Measurements from ENCODE around the gene DOCK1.

The DOCK1 gene

GRCh38 chr10:127485153-127485857 is 580.1 kb downstream of the DOCK1 start:
- no CpG with 5 or more reads among the region's 16 CpGs for WGBS (ENCODE audit: extremely low coverage, insufficient coverage, low lambda C conversion rate)
- no peak overlapping the region for H3K23ac ChIP-seq (ENCODE audit: low read length)
- peak; percentile 65 for DNase-seq

GRCh38 chr10:127486355-127486754 is 581.1 kb downstream of the DOCK1 start:
- Histone ChIP-seq H3K79me2 (ENCODE audit: control insufficient read depth, insufficient read depth, low read length) (no peaks in the 10 kb centered on the region), H3K27me3 (ENCODE audit: insufficient read depth, low read length, poor library complexity) (no peaks in the 10 kb centered on the region), H2BK15ac (replicated peaks; ENCODE audit: low read depth) (no peak overlapping the region), H3K27ac (ENCODE audit: low read depth, low read length) (no peak overlapping the region), H3K18ac (ENCODE audit: low read length) (no peak overlapping the region), H3K9ac (ENCODE audit: low read length) (no peak overlapping the region), H2BK120ac (ENCODE audit: low read depth, low read length) (no peak overlapping the region), H3K36me3 (ENCODE audit: control insufficient read depth, insufficient read depth, low read length) (no peaks in the 10 kb centered on the region), H3K4ac (ENCODE audit: low read depth, low read length) (no peak overlapping the region), H2AK5ac (ENCODE audit: low read length) (no peak overlapping the region), H3K4me1 (ENCODE audit: control insufficient read depth, low read depth, low read length) (no peaks in the 10 kb centered on the region), H3K56ac (ENCODE audit: low read length) (no peak overlapping the region), H4K5ac (ENCODE audit: low read length) (no peak overlapping the region), H3K4me3 (ENCODE audit: low read length) (no peak overlapping the region), H3K23ac (ENCODE audit: low read length) (no peak overlapping the region), H2BK5ac (ENCODE audit: low read length) (no peak overlapping the region), H3K4me2 (ENCODE audit: low read length) (no peak overlapping the region), H3K79me1 (ENCODE audit: low read length) (no peaks in the 10 kb centered on the region), H4K8ac (ENCODE audit: low read depth, low read length) (no peak overlapping the region)
- no CpG with 5 or more reads among the region's 6 CpGs for WGBS (ENCODE audit: extremely low coverage, insufficient coverage, low lambda C conversion rate)
- DNase-seq, result no peak

More at GRCh38 chr10:127485153-127485857, 580.1 kb downstream of the DOCK1 start:
- Histone ChIP-seq H3K56ac (ENCODE audit: low read length) (no peak overlapping the region), H3K27me3 (ENCODE audit: insufficient read depth, low read length, poor library complexity) (no peaks in the 10 kb centered on the region), H4K8ac (ENCODE audit: low read depth, low read length) (no peak overlapping the region), H2AK5ac (ENCODE audit: low read length) (no peak overlapping the region), H4K5ac (ENCODE audit: low read length) (no peak overlapping the region), H3K36me3 (ENCODE audit: control insufficient read depth, insufficient read depth, low read length) (no peaks in the 10 kb centered on the region), H3K79me2 (ENCODE audit: control insufficient read depth, insufficient read depth, low read length) (no peaks in the 10 kb centered on the region), H3K9ac (ENCODE audit: low read length) (no peak overlapping the region), H3K79me1 (ENCODE audit: low read length) (no peaks in the 10 kb centered on the region), H3K4me1 (ENCODE audit: control insufficient read depth, low read depth, low read length) (no peaks in the 10 kb centered on the region), H2BK5ac (ENCODE audit: low read length) (no peak overlapping the region), H3K4me2 (ENCODE audit: low read length) (no peak overlapping the region), H3K4ac (ENCODE audit: low read depth, low read length) (no peak overlapping the region), H3K4me3 (ENCODE audit: low read length) (no peak overlapping the region), H2BK120ac (ENCODE audit: low read depth, low read length) (no peak overlapping the region), H3K18ac (ENCODE audit: low read length) (no peak overlapping the region), H3K27ac (ENCODE audit: low read depth, low read length) (no peak overlapping the region), H2BK15ac (replicated peaks; ENCODE audit: low read depth) (no peak overlapping the region)

- WGBS (ENCODE audit: extremely low coverage, insufficient coverage, low lambda C conversion rate), result no CpG with 5 or more reads among the region's 8 CpGs
- Histone ChIP-seq H4K8ac (ENCODE audit: low read depth, low read length) (no peak overlapping the region), H3K56ac (ENCODE audit: low read length) (no peak overlapping the region), H2AK5ac (ENCODE audit: low read length) (no peak overlapping the region), H4K5ac (ENCODE audit: low read length) (no peak overlapping the region), H3K18ac (ENCODE audit: low read length) (no peak overlapping the region), H3K4me1 (ENCODE audit: control insufficient read depth, low read depth, low read length) (no peaks in the 10 kb centered on the region), H3K79me1 (ENCODE audit: low read length) (no peaks in the 10 kb centered on the region), H2BK15ac (replicated peaks; ENCODE audit: low read depth) (no peak overlapping the region), H3K27me3 (ENCODE audit: insufficient read depth, low read length, poor library complexity) (no peaks in the 10 kb centered on the region), H3K4ac (ENCODE audit: low read depth, low read length) (no peak overlapping the region), H2BK120ac (ENCODE audit: low read depth, low read length) (no peak overlapping the region), H3K4me2 (ENCODE audit: low read length) (no peak overlapping the region), H3K9ac (ENCODE audit: low read length) (no peak overlapping the region), H3K4me3 (ENCODE audit: low read length) (no peak overlapping the region), H3K36me3 (ENCODE audit: control insufficient read depth, insufficient read depth, low read length) (no peaks in the 10 kb centered on the region), H3K27ac (ENCODE audit: low read depth, low read length) (no peak overlapping the region), H3K23ac (ENCODE audit: low read length) (no peak overlapping the region), H2BK5ac (ENCODE audit: low read length) (no peak overlapping the region), H3K79me2 (ENCODE audit: control insufficient read depth, insufficient read depth, low read length) (no peaks in the 10 kb centered on the region)
- DNase-seq, result peak; percentile 49
Measured at GRCh38 chr10:127492607-127493250, 587.5 kb downstream of the DOCK1 start.

- H4K5ac ChIP-seq (ENCODE audit: low read length), result no peak overlapping the region
- no peak overlapping the region for H3K4me2 ChIP-seq (ENCODE audit: low read length)
- no peaks in the 10 kb centered on the region for H3K79me1 ChIP-seq (ENCODE audit: low read length)
- no peak overlapping the region for H3K4ac ChIP-seq (ENCODE audit: low read depth, low read length)
- H3K18ac ChIP-seq (ENCODE audit: low read length), result no peak overlapping the region
- H4K8ac ChIP-seq (ENCODE audit: low read depth, low read length), result no peak overlapping the region
- H3K9ac ChIP-seq (ENCODE audit: low read length), result no peak overlapping the region
- no peak overlapping the region for H3K27ac ChIP-seq (ENCODE audit: low read depth, low read length)
- no peak for DNase-seq
- H2BK5ac ChIP-seq (ENCODE audit: low read length), result no peak overlapping the region
- no peaks in the 10 kb centered on the region for H3K4me1 ChIP-seq (ENCODE audit: control insufficient read depth, low read depth, low read length)
- no peak overlapping the region for H3K4me3 ChIP-seq (ENCODE audit: low read length)
- no CpG with 5 or more reads among the region's 13 CpGs for WGBS (ENCODE audit: extremely low coverage, insufficient coverage, low lambda C conversion rate)
- no peak overlapping the region for H3K23ac ChIP-seq (ENCODE audit: low read length)
- H2AK5ac ChIP-seq (ENCODE audit: low read length), result no peak overlapping the region
- no peaks in the 10 kb centered on the region for H3K79me2 ChIP-seq (ENCODE audit: control insufficient read depth, insufficient read depth, low read length)
- H3K36me3 ChIP-seq (ENCODE audit: control insufficient read depth, insufficient read depth, low read length), result no peaks in the 10 kb centered on the region
- no peak overlapping the region for H2BK120ac ChIP-seq (ENCODE audit: low read depth, low read length)
- no peak overlapping the region for H3K56ac ChIP-seq (ENCODE audit: low read length)
- H2BK15ac ChIP-seq (replicated peaks; ENCODE audit: low read depth), result no peak overlapping the region
- H3K27me3 ChIP-seq (ENCODE audit: insufficient read depth, low read length, poor library complexity), result no peaks in the 10 kb centered on the region
Measured at GRCh38 chr10:127496035-127496434, 590.8 kb downstream of the DOCK1 start.

GRCh38 chr10:127497685-127498084 is 592.5 kb downstream of the DOCK1 start:
- no peak overlapping the region for H4K8ac ChIP-seq (ENCODE audit: low read depth, low read length)
- H3K56ac ChIP-seq (ENCODE audit: low read length), result no peak overlapping the region
- H3K79me2 ChIP-seq (ENCODE audit: control insufficient read depth, insufficient read depth, low read length), result no peaks in the 10 kb centered on the region
- no CpG with 5 or more reads among the region's 10 CpGs for WGBS (ENCODE audit: extremely low coverage, insufficient coverage, low lambda C conversion rate)
- no peak overlapping the region for H4K5ac ChIP-seq (ENCODE audit: low read length)
- no peak overlapping the region for H3K9ac ChIP-seq (ENCODE audit: low read length)
- no peaks in the 10 kb centered on the region for H3K79me1 ChIP-seq (ENCODE audit: low read length)
- H3K4me2 ChIP-seq (ENCODE audit: low read length), result no peak overlapping the region
- H3K27me3 ChIP-seq (ENCODE audit: insufficient read depth, low read length, poor library complexity), result no peaks in the 10 kb centered on the region
- H3K27ac ChIP-seq (ENCODE audit: low read depth, low read length), result no peak overlapping the region
- H2BK120ac ChIP-seq (ENCODE audit: low read depth, low read length), result no peak overlapping the region
- no peak overlapping the region for H2AK5ac ChIP-seq (ENCODE audit: low read length)
- no peak overlapping the region for H2BK15ac ChIP-seq (replicated peaks; ENCODE audit: low read depth)
- no peaks in the 10 kb centered on the region for H3K4me1 ChIP-seq (ENCODE audit: control insufficient read depth, low read depth, low read length)
- H3K23ac ChIP-seq (ENCODE audit: low read length), result no peak overlapping the region
- DNase-seq, result no peak
- H3K4ac ChIP-seq (ENCODE audit: low read depth, low read length), result no peak overlapping the region
- no peak overlapping the region for H3K18ac ChIP-seq (ENCODE audit: low read length)
- H2BK5ac ChIP-seq (ENCODE audit: low read length), result no peak overlapping the region
- no peaks in the 10 kb centered on the region for H3K36me3 ChIP-seq (ENCODE audit: control insufficient read depth, insufficient read depth, low read length)
- no peak overlapping the region for H3K4me3 ChIP-seq (ENCODE audit: low read length)

Data from mesendoderm (in vitro differentiated cells).